ENCODE results near the gene BAHD1. TPM values are rescaled to one million over a fixed set of nuclear protein-coding genes. Genes with fewer than 3 reads are reported as not detected.
A peak's percentile ranks its signal among the peaks of the same experiment; 100 is the strongest.

Gene BAHD1
- polyA plus RNA-seq, 3 donors: 0.67 to 8.9 (median 0.79) TPM

GRCh38 chr15:40438712-40439111, 2.0 kb upstream of the BAHD1 start:
- no peak overlapping the region for H3K4me2 ChIP-seq (replicated peaks; ENCODE audit: extremely low read depth, low read length, poor library complexity, severe bottlenecking)
- H3K36me3 Mint-ChIP-seq: peaks cover 14 to 23% of the 10 kb centered on the region in 2 donors
- H3K4me1 Mint-ChIP-seq: peaks cover 43% of the 10 kb centered on the region
- intact Hi-C loops (cut with micrococcal nuclease): no loop called here
- H3K9me3 Mint-ChIP-seq: peaks cover 0 to 33% (median 7%) of the 10 kb centered on the region in 7 donors
- no peaks in the 10 kb centered on the region for H3K36me3 ChIP-seq (replicated peaks in 1 of 2; ENCODE audit: control insufficient read depth in 1 of 2, insufficient read depth in 2 of 2, low read length in 2 of 2)
- no peak overlapping the region for H3K4me3 ChIP-seq (replicated peaks in 1 of 3; ENCODE audit: low read depth in 2 of 3, low read length in 3 of 3)
- peaks cover 0 to 7% of the 10 kb centered on the region in 2 donors for H3K9me3 ChIP-seq (replicated peaks in 1 of 2; ENCODE audit: control insufficient read depth in 1 of 2, insufficient read depth in 1 of 2, low read length in 2 of 2)
- peaks cover 41 to 75% of the 10 kb centered on the region in 2 donors for H3K27me3 ChIP-seq (ENCODE audit: control insufficient read depth in 2 of 2, insufficient read depth in 2 of 2, low read length in 2 of 2)
- H3K27me3 Mint-ChIP-seq (ENCODE audit: low read depth in 3 of 3): peaks cover 76 to 88% (median 77%) of the 10 kb centered on the region in 3 donors
- no peak overlapping the region for H3K27ac Mint-ChIP-seq
- TF ChIP-seq CTCF (IDR thresholded peaks at IDR 0.05): no peak
- DNase-seq: no peak
- peaks cover 19% of the 10 kb centered on the region for H3K79me2 ChIP-seq (ENCODE audit: insufficient read depth, low read length)
- no peak overlapping the region for H3K9ac ChIP-seq (ENCODE audit: insufficient read depth, low read length, poor library complexity, severe bottlenecking)
- 78% methylated on average over 9 of the region's 12 CpGs for WGBS (ENCODE audit: insufficient coverage)
- H2AFZ ChIP-seq (ENCODE audit: insufficient read depth, low read depth, low read length, poor library complexity, severe bottlenecking): no peak overlapping the region
- H3K4me3 Mint-ChIP-seq: peak overlapping the region in 1 of 2 donors; percentile 99
- H3K4me1 ChIP-seq (ENCODE audit: control insufficient read depth in 1 of 2, insufficient read depth in 2 of 2, low read length in 2 of 2): peaks cover 28 to 44% of the 10 kb centered on the region in 2 donors
- no peak overlapping the region for H3K27ac ChIP-seq (ENCODE audit: low read depth in 1 of 2, low read length in 2 of 2)
- peaks cover 19% of the 10 kb centered on the region for H4K20me1 ChIP-seq (ENCODE audit: insufficient read depth, low read length)

- peaks cover 14 to 26% of the 10 kb centered on the region in 2 donors for H3K36me3 Mint-ChIP-seq
- H3K4me3 Mint-ChIP-seq: peak overlapping the region; percentile 95 to 99
- Histone ChIP-seq H3K4me2 (replicated peaks; ENCODE audit: extremely low read depth, low read length, poor library complexity, severe bottlenecking) (peak overlapping the region; percentile 99), H3K4me1 (ENCODE audit: control insufficient read depth in 1 of 2, insufficient read depth in 2 of 2, low read length in 2 of 2) (peaks cover 28 to 44% of the 10 kb centered on the region in 2 donors), H3K79me2 (ENCODE audit: insufficient read depth, low read length) (peaks cover 26% of the 10 kb centered on the region), H3K27me3 (ENCODE audit: control insufficient read depth in 2 of 2, insufficient read depth in 2 of 2, low read length in 2 of 2) (peaks cover 41 to 67% of the 10 kb centered on the region in 2 donors), H3K4me3 (replicated peaks in 1 of 3; ENCODE audit: low read depth in 2 of 3, low read length in 3 of 3) (peak overlapping the region in 1 of 3 experiments; percentile 84), H3K27ac (ENCODE audit: low read depth in 1 of 2, low read length in 2 of 2) (no peak overlapping the region), H3K9me3 (replicated peaks in 1 of 2; ENCODE audit: control insufficient read depth in 1 of 2, insufficient read depth in 1 of 2, low read length in 2 of 2) (peaks cover 0 to 7% of the 10 kb centered on the region in 2 donors), H3K36me3 (replicated peaks in 1 of 2; ENCODE audit: control insufficient read depth in 1 of 2, insufficient read depth in 2 of 2, low read length in 2 of 2) (no peaks in the 10 kb centered on the region), H2AFZ (ENCODE audit: insufficient read depth, low read depth, low read length, poor library complexity, severe bottlenecking) (peak overlapping the region; percentile 90), H3K9ac (ENCODE audit: insufficient read depth, low read length, poor library complexity, severe bottlenecking) (no peak overlapping the region), H4K20me1 (ENCODE audit: insufficient read depth, low read length) (peaks cover 27% of the 10 kb centered on the region)
- H3K9me3 Mint-ChIP-seq: peaks cover 0 to 29% (median 7%) of the 10 kb centered on the region in 7 donors
- intact Hi-C loops (cut with micrococcal nuclease): no loop called here
- DNase-seq: no peak
- TF ChIP-seq CTCF (IDR thresholded peaks at IDR 0.05): no peak
- H3K27ac Mint-ChIP-seq: peak overlapping the region in 1 of 7 donors; percentile 41
- peaks cover 72 to 86% (median 74%) of the 10 kb centered on the region in 3 donors for H3K27me3 Mint-ChIP-seq (ENCODE audit: low read depth in 3 of 3)
- peaks cover 50% of the 10 kb centered on the region for H3K4me1 Mint-ChIP-seq
- WGBS (ENCODE audit: insufficient coverage): 18% methylated on average over 3 of the region's 15 CpGs
Observed at GRCh38 chr15:40439461-40439959, 1.2 kb upstream of the BAHD1 start.

Data from CD14-positive monocyte (primary cell).